ENCODE results near the gene SLC35D2. TPM values are rescaled to one million over a fixed set of nuclear protein-coding genes. Genes with fewer than 3 reads are reported as not detected.

SLC35D2 gene
- total RNA-seq, 1 experiment from 2014 or later, result 20.1 TPM

- no peak overlapping the region for H3K4me3 Mint-ChIP-seq (ENCODE audit: low read depth, unreplicated experiment)
- intact Hi-C loops (cut with micrococcal nuclease; ENCODE audit: unreplicated experiment), result no loop called here
- no TSS peak for BruUV-seq (replicated peaks)
- no peaks in the 10 kb centered on the region for H3K27me3 Mint-ChIP-seq (ENCODE audit: unreplicated experiment)
- H3K27ac Mint-ChIP-seq (ENCODE audit: unreplicated experiment), result no peak overlapping the region
- CTCF ChIA-PET, result no interaction called here
- no peak for DNase-seq
- H3K4me1 Mint-ChIP-seq (ENCODE audit: low read depth, unreplicated experiment), result peaks cover 4% of the 10 kb centered on the region
- H3K36me3 Mint-ChIP-seq (ENCODE audit: insufficient read depth, unreplicated experiment), result peaks cover 20% of the 10 kb centered on the region
- no peaks in the 10 kb centered on the region for H3K9me3 Mint-ChIP-seq (ENCODE audit: low read depth, unreplicated experiment)
- TF ChIP-seq CTCF (IDR thresholded peaks at IDR 0.05; ENCODE audit: unreplicated experiment), result no peak
Measured at GRCh38 chr9:96350866-96351265, 32.6 kb downstream of the SLC35D2 start.

- no peaks in the 10 kb centered on the region for H3K27me3 Mint-ChIP-seq (ENCODE audit: unreplicated experiment)
- no peak overlapping the region for H3K4me3 Mint-ChIP-seq (ENCODE audit: low read depth, unreplicated experiment)
- peaks cover 16% of the 10 kb centered on the region for H3K36me3 Mint-ChIP-seq (ENCODE audit: insufficient read depth, unreplicated experiment)
- no peak for DNase-seq
- no peak overlapping the region for H3K27ac Mint-ChIP-seq (ENCODE audit: unreplicated experiment)
- no peaks in the 10 kb centered on the region for H3K9me3 Mint-ChIP-seq (ENCODE audit: low read depth, unreplicated experiment)
- BruUV-seq (replicated peaks), result no TSS peak
- intact Hi-C loops (cut with micrococcal nuclease; ENCODE audit: unreplicated experiment), result no loop called here
- CTCF ChIA-PET, result no interaction called here
- TF ChIP-seq CTCF (IDR thresholded peaks at IDR 0.05; ENCODE audit: unreplicated experiment), result no peak
- peaks cover 10% of the 10 kb centered on the region for H3K4me1 Mint-ChIP-seq (ENCODE audit: low read depth, unreplicated experiment)
Measured at GRCh38 chr9:96348261-96348660, 35.2 kb downstream of the SLC35D2 start.

- peak overlapping the region; percentile 72 for H3K27ac Mint-ChIP-seq (ENCODE audit: unreplicated experiment)
Measured at GRCh38 chr9:96345551-96345950, 38.0 kb downstream of the SLC35D2 start.

GRCh38 chr9:96344458-96345180, 38.9 kb downstream of the SLC35D2 start:
- peaks cover 10% of the 10 kb centered on the region for H3K4me1 Mint-ChIP-seq (ENCODE audit: low read depth, unreplicated experiment)
- CTCF ChIA-PET, result interaction anchor here (0.6 to 0.7 kb wide), 4 partner anchors 49 to 97 kb away, joined by 4 to 6 read pairs (median 6); no protein-coding TSS in a partner anchor
- no TSS peak for BruUV-seq (replicated peaks)

More at GRCh38 chr9:96345551-96345950, 38.0 kb downstream of the SLC35D2 start:
- H3K36me3 Mint-ChIP-seq (ENCODE audit: insufficient read depth, unreplicated experiment), result peaks cover 15% of the 10 kb centered on the region
- no peak for TF ChIP-seq CTCF (IDR thresholded peaks at IDR 0.05; ENCODE audit: unreplicated experiment)
- H3K4me1 Mint-ChIP-seq (ENCODE audit: low read depth, unreplicated experiment), result peaks cover 10% of the 10 kb centered on the region
- no peaks in the 10 kb centered on the region for H3K9me3 Mint-ChIP-seq (ENCODE audit: low read depth, unreplicated experiment)
- CTCF ChIA-PET, result no interaction called here
- no peak overlapping the region for H3K4me3 Mint-ChIP-seq (ENCODE audit: low read depth, unreplicated experiment)
- DNase-seq, result no peak
- intact Hi-C loops (cut with micrococcal nuclease; ENCODE audit: unreplicated experiment), result no loop called here
- H3K27me3 Mint-ChIP-seq (ENCODE audit: unreplicated experiment), result no peaks in the 10 kb centered on the region
- no TSS peak for BruUV-seq (replicated peaks)

More at GRCh38 chr9:96344458-96345180, 38.9 kb downstream of the SLC35D2 start:
- H3K27me3 Mint-ChIP-seq (ENCODE audit: unreplicated experiment), result no peaks in the 10 kb centered on the region
- TF ChIP-seq CTCF (IDR thresholded peaks at IDR 0.05; ENCODE audit: unreplicated experiment), result no peak
- H3K36me3 Mint-ChIP-seq (ENCODE audit: insufficient read depth, unreplicated experiment), result peaks cover 21% of the 10 kb centered on the region
- H3K4me3 Mint-ChIP-seq (ENCODE audit: low read depth, unreplicated experiment), result no peak overlapping the region
- peak; percentile 30 for DNase-seq
- peak overlapping the region; percentile 39 for H3K27ac Mint-ChIP-seq (ENCODE audit: unreplicated experiment)
- intact Hi-C loops (cut with micrococcal nuclease; ENCODE audit: unreplicated experiment), result no loop called here
- no peaks in the 10 kb centered on the region for H3K9me3 Mint-ChIP-seq (ENCODE audit: low read depth, unreplicated experiment)
